A673 (cell line): Measurements from ENCODE around the gene ADAD1. TPM values are rescaled to one million over a fixed set of nuclear protein-coding genes. Genes with fewer than 3 reads are reported as not detected.

Experiments
- Bru-seq: library from RNA; stranded (reverse); fragments of 400-500 nt; gene quantifications from one replicate; lab custom pipeline; 2021; lab: Mats Ljungman, UMichigan
- BruChase-seq, 2 experiments: library from RNA; stranded (reverse); fragments of 400-500 nt; gene quantifications; one replicate each; lab custom pipeline; 2021; lab: Mats Ljungman, UMichigan
- BruUV-seq: library from RNA; stranded (reverse); fragments of 400-500 nt; replicated peaks from 2 replicates; lab custom pipeline; 2021; lab: Mats Ljungman, UMichigan
- CTCF ChIA-PET: fragments of 300-600 bp; sonication (Branson Sonifier 250); formaldehyde crosslinking; loops from one replicate; lab custom pipeline; 2022; ENCODE audit warnings: antibody characterized with exemption; lab: Charles Lee
- POLR2A ChIA-PET: fragments of 300-600 bp; sonication (Branson Sonifier 250); formaldehyde crosslinking; loops from one replicate; lab custom pipeline; 2022; ENCODE audit warnings: antibody characterized with exemption; ENCODE audit not compliant: low non-redundant PET; lab: Charles Lee
- DNase-seq: peaks from one replicate; pipeline ENCODE4 v3.0.0-alpha.2; 2015; ENCODE audit warnings: low spot score
- H3K27ac ChIP-seq: fragments of 200-600 bp; sonication (generic); 2 replicates; pipeline ENCODE4 v1.5.1; 2016; ENCODE audit warnings: mixed run types, low read depth, mild to moderate bottlenecking, mixed read lengths, antibody characterized with exemption, low read length; ENCODE audit not compliant: poor library complexity, severe bottlenecking
- H3K27me3 ChIP-seq: fragments of 200-600 bp; sonication (generic); replicated peaks from 2 replicates; pipeline ENCODE4 v1.6.1; 2017; ENCODE audit warnings: mixed run types, low read depth, mild to moderate bottlenecking, mixed read lengths, antibody characterized with exemption, low read length; ENCODE audit not compliant: insufficient read depth, poor library complexity
- H3K36me3 ChIP-seq: fragments of 200-600 bp; sonication (generic); 2 replicates; pipeline ENCODE4 v1.6.1; 2016; ENCODE audit warnings: mixed run types, mild to moderate bottlenecking, mixed read lengths, antibody characterized with exemption, low read length; ENCODE audit not compliant: insufficient read depth, poor library complexity, severe bottlenecking
- H3K4me1 ChIP-seq: fragments of 200-600 bp; sonication (generic); 2 replicates; pipeline ENCODE4 v1.6.1; 2017; ENCODE audit warnings: mixed run types, mild to moderate bottlenecking, mixed read lengths, antibody characterized with exemption, low read length; ENCODE audit not compliant: insufficient read depth, poor library complexity, severe bottlenecking
- H3K4me3 ChIP-seq: fragments of 200-600 bp; sonication (generic); 2 replicates; pipeline ENCODE4 v1.5.1; 2016; ENCODE audit warnings: low read depth, mixed run types, mild to moderate bottlenecking, mixed read lengths, low read length; ENCODE audit not compliant: poor library complexity, severe bottlenecking
- H3K9me3 ChIP-seq: fragments of 200-600 bp; sonication (generic); 2 replicates; pipeline ENCODE4 v1.6.1; 2016; ENCODE audit warnings: mixed run types, low read depth, mild to moderate bottlenecking, mixed read lengths, antibody characterized with exemption, low read length; ENCODE audit not compliant: poor library complexity, severe bottlenecking
- CTCF ChIP-seq: fragments of 300-800, 200-600 bp; sonication (generic); conservative IDR thresholded peaks from 2 replicates; pipeline ENCODE4 v1.5.1; 2017; ENCODE audit warnings: low read depth, mild to moderate bottlenecking, antibody characterized with exemption, low read length, moderate library complexity, mixed read lengths
- EZH2 ChIP-seq: fragments of 200-600 bp; sonication (generic); IDR thresholded peaks from 2 replicates; pipeline ENCODE4 v1.6.1; 2017; ENCODE audit warnings: borderline replicate concordance, low read depth, mild to moderate bottlenecking, mixed read lengths, antibody characterized with exemption, low read length; ENCODE audit not compliant: poor library complexity, severe bottlenecking
- intact Hi-C: fragments of 100-400 bp; cut with micrococcal nuclease; formaldehyde crosslinking; loops from one replicate; pipeline ENCODE4 v1.10.0; 2022; ENCODE audit not compliant: unreplicated experiment
- long read RNA-seq: library from polyadenylated mRNA; stranded (forward); transcript quantifications from one replicate; pipeline ENCODE4 v2.0.0, GENCODE V29; 2022
- total RNA-seq: library from RNA; stranded (reverse); gene quantifications from 2 replicates; pipeline ENCODE4 v1.2.3, GENCODE V29; 2021

ADAD1 gene
- total RNA-seq = not detected in 2 replicates
- Bru-seq, nascent RNA = percentile 8 among the genes with signal in this experiment
- not detected for BruChase-seq, experiment 1, labeled RNA remaining after a 2-hour chase
- BruChase-seq, experiment 2, labeled RNA remaining after a 6-hour chase = percentile 2 among the genes with signal in this experiment
- long read RNA-seq = 0 reads

GRCh38 chr4:122378711-122379110 is at the start of gene ADAD1:
ADAD1 (plus strand) TSS chr4:122379011; CDS start chr4:122380070, 1,059 bp downstream.
- no peaks in the 10 kb centered on the region for H3K27me3 ChIP-seq
- BruUV-seq = no TSS peak
- no peaks in the 10 kb centered on the region for H3K4me1 ChIP-seq
- intact Hi-C loops = no loop called here
- no peaks in the 10 kb centered on the region for H3K36me3 ChIP-seq
- DNase-seq = no peak
- no peak for TF ChIP-seq CTCF
- no peak within 1 kb of the TSS for H3K4me3 ChIP-seq
- ChIA-PET POLR2A (no interaction called here), CTCF (no interaction called here)
- H3K9me3 ChIP-seq = no peaks in the 10 kb centered on the region
- H3K27ac ChIP-seq = no peak within 1 kb of the TSS

GRCh38 chr4:122329876-122330565 is 48.8 kb upstream of the ADAD1 start:
- POLR2A ChIA-PET = no interaction called here

GRCh38 chr4:122331195-122331594 is 47.6 kb upstream of the ADAD1 start:
- BruUV-seq = no TSS peak
- POLR2A ChIA-PET = no interaction called here
- Histone ChIP-seq H3K4me3 (no peak overlapping the region), H3K4me1 (no peaks in the 10 kb centered on the region), H3K36me3 (peaks cover 4% of the 10 kb centered on the region), H3K27me3 (no peaks in the 10 kb centered on the region), H3K9me3 (no peaks in the 10 kb centered on the region), H3K27ac (no peak overlapping the region)
- CTCF ChIA-PET = no interaction called here
- intact Hi-C loops = no loop called here
- DNase-seq = no peak
- no peak for TF ChIP-seq CTCF
- no peak for TF ChIP-seq EZH2

More at GRCh38 chr4:122329876-122330565, 48.8 kb upstream of the ADAD1 start:
- Histone ChIP-seq H3K4me1 (no peaks in the 10 kb centered on the region), H3K27me3 (no peaks in the 10 kb centered on the region), H3K4me3 (no peak overlapping the region), H3K27ac (no peak overlapping the region), H3K36me3 (peaks cover 4% of the 10 kb centered on the region), H3K9me3 (no peaks in the 10 kb centered on the region)
- CTCF ChIA-PET = no interaction called here
- no peak for DNase-seq
- no peak for TF ChIP-seq EZH2
- no peak for TF ChIP-seq CTCF
- intact Hi-C loops = no loop called here
- BruUV-seq = no TSS peak
